Hepatocyte (in vitro differentiated cells): ENCODE results near the gene SNAPC5. TPM values are rescaled to one million over a fixed set of nuclear protein-coding genes. Genes with fewer than 3 reads are reported as not detected.
"Not testable (repeated sequence)": the region's sequence is repeated elsewhere in the genome, so short reads cannot be mapped to it uniquely, and the experiment has no call there.

Source experiments
- DNase-seq: peaks from one replicate; pipeline ENCODE4 v3.0.0-alpha.2; 2016; ENCODE audit warnings: low spot score
- H2AFZ ChIP-seq: fragments of 200-600 bp; sonication (generic); 2 replicates; pipeline ENCODE4 v1.6.0; 2016; ENCODE audit warnings: antibody characterized with exemption, mild to moderate bottlenecking
- H3K27ac ChIP-seq: fragments of 200-600 bp; sonication (generic); 2 replicates; pipeline ENCODE4 v1.5.1; 2016; ENCODE audit warnings: mild to moderate bottlenecking
- H3K27me3 ChIP-seq: fragments of 200-600 bp; sonication (generic); 2 replicates; pipeline ENCODE4 v1.6.1; 2016
- H3K36me3 ChIP-seq: fragments of 200-600 bp; sonication (generic); replicated peaks from 2 replicates; pipeline ENCODE4 v1.5.1; 2016; ENCODE audit warnings: low read depth; ENCODE audit not compliant: insufficient read depth
- H3K4me1 ChIP-seq: fragments of 200-600 bp; sonication (generic); 2 replicates; pipeline ENCODE4 v1.5.1; 2016; ENCODE audit warnings: mild to moderate bottlenecking, moderate library complexity; ENCODE audit not compliant: insufficient read depth
- H3K4me2 ChIP-seq: fragments of 200-600 bp; sonication (generic); 2 replicates; pipeline ENCODE4 v1.6.0; 2016
- H3K4me3 ChIP-seq: fragments of 200-600 bp; sonication (generic); 2 replicates; pipeline ENCODE4 v1.5.1; 2016; ENCODE audit warnings: mild to moderate bottlenecking
- H3K79me2 ChIP-seq: fragments of 200-600 bp; sonication (generic); 2 replicates; pipeline ENCODE4 v1.6.0; 2017; ENCODE audit warnings: mild to moderate bottlenecking
- H3K9me2 ChIP-seq: fragments of 200-600 bp; sonication (generic); replicated peaks from 2 replicates; pipeline ENCODE4 v1.6.0; 2017; ENCODE audit warnings: mild to moderate bottlenecking; ENCODE audit not compliant: insufficient read depth
- H3K9me3 ChIP-seq: fragments of 200-600 bp; sonication (generic); 2 replicates; pipeline ENCODE4 v1.5.1; 2016; ENCODE audit warnings: low read depth, mild to moderate bottlenecking
- H4K20me1 ChIP-seq: fragments of 200-600 bp; sonication (generic); 2 replicates; pipeline ENCODE4 v1.6.0; 2016; ENCODE audit warnings: mild to moderate bottlenecking; ENCODE audit not compliant: insufficient read depth, poor library complexity, severe bottlenecking
- CTCF ChIP-seq: fragments of 200-600 bp; sonication (generic); IDR thresholded peaks from 2 replicates; pipeline ENCODE4 v1.5.1; 2016; ENCODE audit warnings: antibody characterized with exemption, mild to moderate bottlenecking; ENCODE audit not compliant: poor library complexity
- EZH2 ChIP-seq: fragments of 200-600 bp; sonication (generic); IDR thresholded peaks from 2 replicates; pipeline ENCODE4 v1.6.1; 2016; ENCODE audit warnings: antibody characterized with exemption, mild to moderate bottlenecking, borderline replicate concordance
- EZH2phosphoT487 ChIP-seq: fragments of 200-600 bp; sonication (generic); IDR thresholded peaks from one replicate; pipeline ENCODE4 v1.6.1; 2018; ENCODE audit warnings: antibody characterized with exemption, mild to moderate bottlenecking, low read depth, moderate library complexity; ENCODE audit not compliant: unreplicated experiment, severe bottlenecking
- WGBS: methylation state at CpG from one replicate; pipeline ENCODE4 v1.1.6; 2016; ENCODE audit warnings: low lambda C conversion rate; ENCODE audit errors: missing lambda C conversion rate; 5-methylcytosine and 5-hydroxymethylcytosine counted together
- polyA plus RNA-seq: library from polyadenylated mRNA; unstranded; fragments of >200 nt; fragmentation: Nextera tagmentation; extraction: Ambion mirVana; gene quantifications from 2 replicates; pipeline ENCODE4 v1.2.1, GENCODE V29; 2016
- total RNA-seq: library from RNA; depleted of rRNA; stranded (reverse); fragments of >200 nt; gene quantifications from 2 replicates; pipeline ENCODE4 v1.2.3, GENCODE V29; 2014

Gene SNAPC5
- total and polyA plus RNA-seq, 2 experiments from 2014 or later: 23.2 to 36.6 TPM

GRCh38 chr15:66505430-66505811, 7.9 kb upstream of the SNAPC5 start:
- TF ChIP-seq CTCF (no peak), EZH2 (no peak), EZH2phosphoT487 (no peak)
- Histone ChIP-seq H3K79me2 (peaks cover 59% of the 10 kb centered on the region), H4K20me1 (peaks cover 31% of the 10 kb centered on the region), H3K4me3 (peak overlapping the region; percentile 91), H3K36me3 (peaks cover 11% of the 10 kb centered on the region), H3K9me2 (no peaks in the 10 kb centered on the region), H2AFZ (peak overlapping the region; percentile 95), H3K27ac (peak overlapping the region; percentile 99), H3K27me3 (no peaks in the 10 kb centered on the region), H3K4me2 (peak overlapping the region; percentile 91), H3K9me3 (no peaks in the 10 kb centered on the region), H3K4me1 (peaks cover 13% of the 10 kb centered on the region)
- DNase-seq: no peak
- WGBS: under 1% methylated on average over 13 of the region's 13 CpGs

GRCh38 chr15:66504563-66505429, 7.2 kb upstream of the SNAPC5 start, which contains the start of the genes RPL4 and ZWILCH:
Gene RPL4, minus strand, starts transcription at chr15:66504855. Its CDS starts 65 bp downstream, at chr15:66504790.
Gene ZWILCH, plus strand, starts transcription at chr15:66505326. Its CDS starts 13 bp downstream, at chr15:66505339.
- H3K4me2 ChIP-seq: peak within 1 kb of the TSS; percentile 91
- peak within 1 kb of the TSS; percentile 91 for H3K4me3 ChIP-seq
- H3K36me3 ChIP-seq: peaks cover 11% of the 10 kb centered on the region
- TF ChIP-seq CTCF: no peak
- no peak for TF ChIP-seq EZH2phosphoT487
- TF ChIP-seq EZH2: no peak
- H3K9me3 ChIP-seq: no peaks in the 10 kb centered on the region
- H2AFZ ChIP-seq: peak within 1 kb of the TSS; percentile 95
- WGBS: 1% methylated on average over 45 of the region's 46 CpGs
- H3K27ac ChIP-seq: peak within 1 kb of the TSS; percentile 99
- no peaks in the 10 kb centered on the region for H3K9me2 ChIP-seq
- DNase-seq: peak; percentile 80
- peaks cover 31% of the 10 kb centered on the region for H4K20me1 ChIP-seq
- H3K4me1 ChIP-seq: peaks cover 13% of the 10 kb centered on the region
- H3K79me2 ChIP-seq: peaks cover 63% of the 10 kb centered on the region
- no peaks in the 10 kb centered on the region for H3K27me3 ChIP-seq

- no peaks in the 10 kb centered on the region for H3K27me3 ChIP-seq
- H3K9me3 ChIP-seq: no peaks in the 10 kb centered on the region
- peaks cover 11% of the 10 kb centered on the region for H3K36me3 ChIP-seq
- peaks cover 31% of the 10 kb centered on the region for H4K20me1 ChIP-seq
- TF ChIP-seq EZH2phosphoT487 (no peak), CTCF (no peak), EZH2 (no peak)
- no peak overlapping the region for H2AFZ ChIP-seq
- H3K4me3 ChIP-seq: peak overlapping the region; percentile 91
- no peak for DNase-seq
- H3K9me2 ChIP-seq: no peaks in the 10 kb centered on the region
- H3K79me2 ChIP-seq: peaks cover 63% of the 10 kb centered on the region
- peak overlapping the region; percentile 99 for H3K27ac ChIP-seq
- under 1% methylated on average over 12 of the region's 12 CpGs for WGBS
- peak overlapping the region; percentile 91 for H3K4me2 ChIP-seq
- H3K4me1 ChIP-seq: peaks cover 13% of the 10 kb centered on the region
These were observed 6.4 kb upstream of the SNAPC5 start for GRCh38 chr15:66503780-66504562.

- not testable (repeated sequence) for H3K9me3 ChIP-seq, H3K27me3 ChIP-seq, H2AFZ ChIP-seq, DNase-seq, H3K9me2 ChIP-seq
- Histone ChIP-seq H3K27ac (peak overlapping the region; percentile 99), H3K36me3 (peaks cover 11% of the 10 kb centered on the region), H4K20me1 (peaks cover 31% of the 10 kb centered on the region), H3K4me1 (peaks cover 13% of the 10 kb centered on the region), H3K4me3 (peak overlapping the region; percentile 91), H3K79me2 (peaks cover 59% of the 10 kb centered on the region), H3K4me2 (peak overlapping the region; percentile 91)
- WGBS: 41% methylated on average over 13 of the region's 13 CpGs
These were observed 5.6 kb upstream of the SNAPC5 start for GRCh38 chr15:66503041-66503648.
